HG02870 (cell line): ENCODE results near the gene VWA3B.
"Not testable (repeated sequence)": the region's sequence is repeated elsewhere in the genome, so short reads cannot be mapped to it uniquely, and the experiment has no call there.

ENCODE experiments used
- ATAC-seq: cut with Tn5 transposase; IDR thresholded peaks from one replicate; pipeline ENCODE4 v1.9.1; 2021; ENCODE audit warnings: mild to moderate bottlenecking, moderate library complexity; ENCODE audit not compliant: unreplicated experiment

Gene VWA3B

GRCh38 chr2:98086491-98087446 lies at the start of gene VWA3B:
Gene VWA3B, plus strand, starts transcription at chr2:98087167. Its CDS starts 5,926 bp downstream, at chr2:98093093.
- ATAC-seq = peak; percentile 91

GRCh38 chr2:98037206-98037605 lies 49.8 kb upstream of the VWA3B start:
- ATAC-seq = no peak

- ATAC-seq = no peak
Observed at GRCh38 chr2:98037666-98038336, 49.2 kb upstream of the VWA3B start.

- ATAC-seq = no peak
Observed at GRCh38 chr2:98039085-98039756, 47.7 kb upstream of the VWA3B start.

- no peak for ATAC-seq
Observed at GRCh38 chr2:98040331-98040939, 46.5 kb upstream of the VWA3B start.

GRCh38 chr2:98043101-98043500 lies 43.9 kb upstream of the VWA3B start:
- ATAC-seq = no peak

- not testable (repeated sequence) for ATAC-seq
Observed at GRCh38 chr2:98044730-98045129, 42.2 kb upstream of the VWA3B start.

- ATAC-seq = no peak
Observed at GRCh38 chr2:98050070-98050469, 36.9 kb upstream of the VWA3B start.

- ATAC-seq = no peak
Observed at GRCh38 chr2:98058191-98058975, 28.6 kb upstream of the VWA3B start.

GRCh38 chr2:98060277-98060676 lies 26.7 kb upstream of the VWA3B start:
- no peak for ATAC-seq

GRCh38 chr2:98063291-98063854 lies 23.6 kb upstream of the VWA3B start:
- ATAC-seq = no peak

GRCh38 chr2:98065808-98066207 lies 21.2 kb upstream of the VWA3B start:
- ATAC-seq = no peak

- ATAC-seq = no peak
Observed at GRCh38 chr2:98067160-98067559, 19.8 kb upstream of the VWA3B start.

GRCh38 chr2:98070081-98070480 lies 16.9 kb upstream of the VWA3B start:
- ATAC-seq = no peak

GRCh38 chr2:98072442-98072841 lies 14.5 kb upstream of the VWA3B start:
- ATAC-seq = no peak

- no peak for ATAC-seq
Observed at GRCh38 chr2:98078701-98079100, 8.3 kb upstream of the VWA3B start.

- ATAC-seq = no peak
Observed at GRCh38 chr2:98084151-98084868, 2.7 kb upstream of the VWA3B start.

- ATAC-seq = no peak
Observed at GRCh38 chr2:98084869-98085238, 2.1 kb upstream of the VWA3B start.

GRCh38 chr2:98085649-98086048 lies 1.3 kb upstream of the VWA3B start:
- no peak for ATAC-seq
